ENCODE data around the gene APOBEC3G.
"Not testable (repeated sequence)": the region's sequence is repeated elsewhere in the genome, so short reads cannot be mapped to it uniquely, and the experiment has no call there.

Gene APOBEC3G

GRCh38 chr22:39066442-39067276 lies 10.4 kb upstream of the APOBEC3G start:
- not testable (repeated sequence) for DNase-seq (ENCODE audit: low read depth in 3 of 3)

GRCh38 chr22:39068033-39068785 lies 8.9 kb upstream of the APOBEC3G start:
- no peak for DNase-seq (ENCODE audit: low read depth in 3 of 3)

DNA sequence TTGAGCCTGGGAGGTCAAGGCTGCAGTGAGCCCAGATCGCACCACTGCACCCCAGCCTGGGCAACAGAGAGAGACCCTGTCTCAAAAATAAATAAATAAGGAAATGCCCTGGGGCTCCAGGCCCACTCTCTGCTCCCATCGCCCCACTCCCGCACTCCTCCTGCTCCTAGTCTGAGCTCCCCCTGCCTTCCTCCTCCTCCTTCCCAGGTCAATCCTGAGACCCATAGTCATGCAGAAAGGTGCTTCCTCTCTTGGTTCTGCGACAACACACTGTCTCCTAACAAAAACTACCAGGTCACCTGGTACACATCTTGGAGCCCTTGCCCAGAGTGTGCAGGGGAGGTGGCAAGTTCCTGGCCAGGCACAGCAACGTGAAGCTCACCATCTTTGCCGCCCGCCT lies 6.9 kb upstream of the APOBEC3G start:
- DNase-seq (ENCODE audit: low read depth in 3 of 3), result no peak

- not testable (repeated sequence) for DNase-seq (ENCODE audit: low read depth in 3 of 3)
Observed at GRCh38 chr22:39072581-39072981, 4.5 kb upstream of the APOBEC3G start.

GRCh38 chr22:39073981-39074380 lies 3.1 kb upstream of the APOBEC3G start:
- DNase-seq (ENCODE audit: low read depth in 3 of 3), result no peak

GRCh38 chr22:39076155-39077025 lies 685 bp upstream of the APOBEC3G start:
- DNase-seq (ENCODE audit: low read depth in 3 of 3), result not testable (repeated sequence)

GRCh38 chr22:39077912-39078311 lies 837 bp downstream of the APOBEC3G start:
- not testable (repeated sequence) for DNase-seq (ENCODE audit: low read depth in 3 of 3)

DNA sequence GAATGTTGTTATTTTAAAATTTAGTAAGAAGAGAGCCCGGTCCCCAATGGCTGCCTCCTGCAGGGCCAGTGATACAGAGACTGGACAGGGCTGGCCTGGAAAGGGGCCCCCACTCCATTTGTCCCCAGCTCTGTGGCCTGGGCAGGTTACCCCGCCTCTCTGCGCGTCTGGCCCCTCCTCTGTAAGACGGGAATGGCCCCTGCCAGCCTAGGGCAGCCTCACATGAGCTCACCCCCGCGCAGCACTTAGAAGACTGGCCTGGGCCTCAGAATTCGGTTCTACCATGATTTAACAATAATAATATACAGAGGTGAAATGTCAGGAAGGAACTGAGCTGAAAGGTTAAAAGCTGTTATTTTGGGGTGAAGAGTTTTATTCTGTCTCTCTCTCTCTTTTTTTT lies 1.3 kb downstream of the APOBEC3G start:
- no peak for DNase-seq (ENCODE audit: low read depth in 3 of 3)

DNA sequence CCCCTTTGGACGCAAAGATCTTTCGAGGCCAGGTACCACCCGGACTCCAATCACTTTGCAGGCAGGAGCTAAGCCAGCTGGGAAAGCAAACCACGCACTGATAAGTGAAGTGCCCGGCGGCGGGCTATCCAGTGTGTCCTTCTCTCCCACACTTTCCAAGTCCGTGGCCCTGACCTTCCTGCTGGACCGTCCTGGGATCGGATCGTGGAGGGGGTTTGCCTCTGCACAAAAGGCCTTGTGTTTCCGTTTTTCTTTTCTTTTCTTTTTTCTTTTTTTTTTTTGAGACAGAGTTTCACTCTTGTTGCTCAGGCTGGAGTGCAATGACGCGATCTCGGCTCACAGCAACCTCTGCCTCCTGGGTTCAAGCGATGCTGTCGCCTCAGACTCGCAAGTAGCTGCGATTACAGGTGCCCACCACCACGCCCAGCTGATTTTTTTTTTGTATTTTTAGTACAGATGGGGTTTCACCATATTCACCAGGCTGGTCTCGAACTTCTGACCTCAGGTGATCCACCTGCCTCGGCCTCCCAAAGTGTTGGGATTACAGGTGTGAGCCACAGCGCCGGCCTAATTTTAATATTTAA lies 2.1 kb downstream of the APOBEC3G start:
- not testable (repeated sequence) for DNase-seq (ENCODE audit: low read depth in 3 of 3)

DNA sequence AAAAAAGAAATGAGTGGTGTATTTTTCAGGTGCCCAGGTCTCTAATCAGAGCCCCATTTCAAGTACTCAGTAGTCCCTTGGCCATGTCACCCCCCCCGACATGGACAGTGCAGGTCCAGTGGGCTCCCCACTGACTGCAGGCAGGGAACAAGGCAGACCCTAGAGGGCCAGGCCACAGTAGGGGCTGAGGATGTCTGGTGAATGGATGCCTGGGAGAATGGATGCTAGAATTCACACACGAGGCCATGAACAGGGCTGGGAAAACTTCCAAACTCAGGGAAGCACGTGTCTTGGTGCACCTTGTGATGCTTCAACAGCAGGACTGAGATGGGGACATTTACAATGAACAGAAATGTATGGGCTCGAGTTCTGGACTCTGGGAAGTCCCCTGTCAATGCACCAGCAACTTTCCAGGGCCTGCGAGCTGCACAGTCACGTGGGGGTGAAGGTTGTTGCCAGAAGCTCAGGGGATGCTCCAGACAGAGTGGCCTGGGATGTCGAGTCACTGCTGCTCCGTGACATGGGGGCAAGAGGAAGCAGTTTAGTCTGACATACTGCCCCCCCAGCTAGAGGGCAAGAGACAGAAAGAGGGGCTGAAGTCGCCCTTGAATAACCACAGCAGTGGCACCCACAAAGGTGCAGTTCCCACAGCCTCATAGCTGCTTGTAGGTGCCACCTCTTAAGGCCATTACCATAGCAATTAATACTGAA lies 3.1 kb downstream of the APOBEC3G start:
- no peak for DNase-seq (ENCODE audit: low read depth in 3 of 3)

GRCh38 chr22:39081016-39081415 lies 3.9 kb downstream of the APOBEC3G start:
- DNase-seq (ENCODE audit: low read depth in 3 of 3), result no peak

GRCh38 chr22:39081598-39081997 lies 4.5 kb downstream of the APOBEC3G start:
- no peak for DNase-seq (ENCODE audit: low read depth in 3 of 3)

- DNase-seq (ENCODE audit: low read depth in 3 of 3), result no peak
Observed at GRCh38 chr22:39083212-39084165, 6.4 kb downstream of the APOBEC3G start.

DNA sequence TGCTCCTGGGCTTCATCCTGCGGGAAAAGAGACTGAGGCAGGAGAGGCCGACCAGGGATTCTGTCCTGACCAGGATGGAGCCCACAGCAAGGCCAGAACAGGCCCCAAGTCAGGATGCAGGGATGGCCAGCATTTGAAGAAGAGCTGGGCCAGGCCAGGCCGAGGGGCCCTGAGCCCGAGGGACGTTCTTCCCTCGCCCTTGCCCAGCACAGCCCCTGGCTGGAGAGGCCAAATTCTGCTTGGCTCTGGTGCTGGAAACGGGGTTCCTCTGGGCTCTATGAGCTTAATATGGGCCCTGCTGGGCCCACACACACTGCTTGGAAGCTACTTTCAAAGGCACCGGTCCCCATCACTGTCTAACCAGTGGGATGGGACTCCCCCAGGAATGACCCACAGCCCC lies 7.6 kb downstream of the APOBEC3G start:
- no peak for DNase-seq (ENCODE audit: low read depth in 3 of 3)

- DNase-seq (ENCODE audit: low read depth in 3 of 3), result no peak
Observed at GRCh38 chr22:39087098-39087497, 10.0 kb downstream of the APOBEC3G start.

GRCh38 chr22:39087881-39088684 lies 11.0 kb downstream of the APOBEC3G start:
- no peak for DNase-seq (ENCODE audit: low read depth in 3 of 3)

DNA sequence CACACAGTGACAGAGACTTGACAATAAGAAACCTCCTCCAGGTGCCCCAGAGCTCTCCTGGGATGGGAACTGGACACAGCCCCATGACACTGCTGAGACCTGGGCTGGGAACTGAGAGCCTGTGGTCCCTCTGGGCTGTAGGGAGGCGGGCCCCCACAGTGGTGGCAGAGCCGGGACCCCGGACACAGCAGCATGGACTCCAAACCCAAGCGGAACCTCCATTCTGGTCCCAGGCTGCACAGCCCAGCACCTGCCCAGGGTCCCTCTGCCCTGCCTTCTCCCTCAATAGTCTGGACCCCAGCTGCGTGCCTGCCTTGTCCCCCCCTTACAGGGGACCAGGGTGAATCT lies 11.6 kb downstream of the APOBEC3G start:
- DNase-seq (ENCODE audit: low read depth in 3 of 3), result no peak

- DNase-seq (ENCODE audit: low read depth in 3 of 3), result no peak
Observed at GRCh38 chr22:39089928-39090327, 12.9 kb downstream of the APOBEC3G start.

DNA sequence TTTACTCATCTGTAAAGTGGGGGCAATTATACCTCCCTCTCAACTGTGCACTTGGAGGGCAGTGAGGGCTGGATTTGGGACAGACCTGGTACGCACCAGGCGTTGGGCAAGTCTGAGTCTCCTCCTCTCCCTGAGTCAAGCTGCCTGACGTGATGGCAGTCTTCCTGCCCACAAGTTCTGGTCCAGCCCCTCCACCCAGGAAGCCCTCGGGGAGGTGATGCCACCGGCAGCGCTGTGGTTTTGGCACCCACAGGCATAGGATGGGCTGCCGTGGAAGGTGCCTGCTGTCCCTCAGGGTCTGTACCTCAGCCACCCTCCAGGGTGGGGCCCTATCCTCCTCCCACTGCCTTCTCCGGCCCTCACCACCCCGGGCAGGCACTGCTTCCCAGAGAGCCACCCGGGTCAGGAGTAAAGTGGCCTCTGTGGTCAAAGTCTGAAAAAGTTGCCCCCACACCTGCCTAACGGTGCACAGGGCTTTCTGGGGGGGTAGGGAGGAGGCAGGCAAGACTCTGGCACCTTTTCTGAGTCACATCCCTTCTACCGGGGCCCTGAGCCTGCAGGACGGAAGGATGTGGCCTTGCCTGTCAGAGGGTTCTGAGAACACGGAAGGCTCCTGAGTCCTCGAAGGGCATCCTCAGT lies 13.5 kb downstream of the APOBEC3G start:
- DNase-seq (ENCODE audit: low read depth in 3 of 3), result peak; percentile 29 to 71 (median 47)

All from stimulated activated CD4-positive, alpha-beta T cell treated with anti-CD3 and anti-CD28 coated beads, TNF-alpha, amount 100 ng/mL, for 4 hours (primary cell).